Upper lobe of left lung (tissue), 6 donors: ENCODE measurements around the gene TMEM43. TPM values are rescaled to one million over a fixed set of nuclear protein-coding genes. Genes with fewer than 3 reads are reported as not detected.
"Not testable (repeated sequence)": the region's sequence is repeated elsewhere in the genome, so short reads cannot be mapped to it uniquely, and the experiment has no call there.

Source experiments
- ATAC-seq, 2 donors: fragments of 200-7000 bp; cut with Tn5 transposase; one replicate each; pipeline ENCODE4 v1.9.1; 2022; ENCODE audit warnings: mild to moderate bottlenecking in 2 of 2, moderate library complexity in 2 of 2; ENCODE audit not compliant: low FRiP score in 2 of 2
- DNase-seq, 2 donors: peaks; one replicate each; pipeline ENCODE4 v3.0.0-alpha.2; 2019 to 2020
- H3K27ac ChIP-seq, 4 donors: fragments of 200-600 bp; sonication (generic); one replicate each; pipeline ENCODE4 v1.5.1; 2016 to 2019
- H3K27me3 ChIP-seq, 4 donors: fragments of 200-600 bp; sonication (generic); one replicate each; pipeline ENCODE4 v1.5.1; 2017 to 2019
- H3K36me3 ChIP-seq, 4 donors: fragments of 200-600 bp; sonication (generic); one replicate each; pipeline ENCODE4 v1.5.1; 2016 to 2019
- H3K4me1 ChIP-seq, 4 donors: fragments of 200-600 bp; sonication (generic); one replicate each; pipeline ENCODE4 v1.5.1; 2018 to 2019
- H3K4me3 ChIP-seq, 4 donors: fragments of 200-600 bp; sonication (generic); one replicate each; pipeline ENCODE4 v1.5.1; 2017 to 2019; ENCODE audit warnings: mild to moderate bottlenecking in 2 of 4, moderate library complexity in 1 of 4
- H3K9me3 ChIP-seq, 4 donors: fragments of 200-600 bp; sonication (generic); one replicate each; pipeline ENCODE4 v1.5.1; 2018 to 2019
- CTCF ChIP-seq, 6 experiments: fragments of 450-650 bp in 4 of 6; fragments of 200-600 bp in 2 of 6; sonication (generic) in 2 of 6; IDR thresholded peaks; one replicate each; pipeline ENCODE4 v1.5.1; 2016 to 2019; ENCODE audit warnings: antibody characterized with exemption in 6 of 6
- EP300 ChIP-seq, 4 donors: sonication (generic); formaldehyde crosslinking; IDR thresholded peaks; one replicate each; pipeline ENCODE4 v1.5.1; 2017; ENCODE audit warnings: antibody characterized with exemption in 4 of 4, control low read depth in 2 of 4
- POLR2A ChIP-seq, 4 donors: fragments of 450-650 bp; IDR thresholded peaks; one replicate each; pipeline ENCODE4 v1.5.1; 2016 to 2017; ENCODE audit warnings: antibody characterized with exemption in 4 of 4, mild to moderate bottlenecking in 2 of 4
- POLR2AphosphoS5 ChIP-seq, 2 donors: sonication (generic); formaldehyde crosslinking; IDR thresholded peaks; one replicate each; pipeline ENCODE4 v1.5.1; 2017; ENCODE audit warnings: antibody characterized with exemption in 2 of 2
- WGBS, 2 donors: methylation state at CpG; one replicate each; pipeline ENCODE4 v1.1.5; 2017 to 2018; 5-methylcytosine and 5-hydroxymethylcytosine counted together
- total RNA-seq, 6 donors: library from RNA; depleted of rRNA in 4 of 6; stranded (reverse); fragments of >200 nt in 4 of 6; gene quantifications; one replicate each; pipeline versions ENCODE4 v1.1.0 to v1.2.1, GENCODE V29; 2016 to 2021
- donor health status: DM: no; HTN: no; CAD: no; lungs with moderate emphysema.
- donor health status: DM: no; HTN: yes; CAD: no; lungs with severe emphysema.

TMEM43 gene
- total RNA-seq, 6 donors from 2014 or later, result 48.2 to 158 (median 87.7) TPM

GRCh38 chr3:14092464-14092863 is 32.4 kb upstream of the TMEM43 start:
- ATAC-seq (no peak), DNase-seq (no peak)
- no peak for TF ChIP-seq POLR2AphosphoS5 (IDR thresholded peaks at IDR 0.05)
- no peak overlapping the region for H3K4me3 ChIP-seq
- no peaks in the 10 kb centered on the region for H3K4me1 ChIP-seq
- peaks cover 0 to 9% (median 6%) of the 10 kb centered on the region in 4 donors for H3K9me3 ChIP-seq
- H3K36me3 ChIP-seq, result no peaks in the 10 kb centered on the region
- WGBS, 2 donors, result 94 to 99% methylated on average over 2 of the region's 2 CpGs
- H3K27ac ChIP-seq, result no peak overlapping the region
- H3K27me3 ChIP-seq, result no peaks in the 10 kb centered on the region

GRCh38 chr3:14093831-14094230 is 31.0 kb upstream of the TMEM43 start:
- TF ChIP-seq POLR2A (IDR thresholded peaks at IDR 0.05), result no peak
- no peak for TF ChIP-seq EP300 (IDR thresholded peaks at IDR 0.05)
- TF ChIP-seq CTCF (IDR thresholded peaks at IDR 0.05), result no peak
- no peak for TF ChIP-seq POLR2AphosphoS5 (IDR thresholded peaks at IDR 0.05)
- DNase-seq, result no peak

GRCh38 chr3:14096742-14097141 is 28.1 kb upstream of the TMEM43 start:
- ATAC-seq (no peak), DNase-seq (no peak)
- 87 to 94% methylated on average over 3 of the region's 3 CpGs for WGBS, 2 donors
- no peaks in the 10 kb centered on the region for H3K36me3 ChIP-seq
- no peaks in the 10 kb centered on the region for H3K27me3 ChIP-seq
- H3K4me3 ChIP-seq, result no peak overlapping the region
- H3K4me1 ChIP-seq, result no peaks in the 10 kb centered on the region
- H3K9me3 ChIP-seq, result peaks cover 0 to 7% (median 0%) of the 10 kb centered on the region in 4 donors
- TF ChIP-seq CTCF (IDR thresholded peaks at IDR 0.05) (no peak), POLR2AphosphoS5 (IDR thresholded peaks at IDR 0.05) (no peak), EP300 (IDR thresholded peaks at IDR 0.05) (no peak), POLR2A (IDR thresholded peaks at IDR 0.05) (no peak)
- H3K27ac ChIP-seq, result no peak overlapping the region

More at GRCh38 chr3:14093831-14094230, 31.0 kb upstream of the TMEM43 start:
- Histone ChIP-seq H3K27ac (no peak overlapping the region), H3K27me3 (no peaks in the 10 kb centered on the region), H3K36me3 (no peaks in the 10 kb centered on the region), H3K4me3 (no peak overlapping the region), H3K4me1 (no peaks in the 10 kb centered on the region), H3K9me3 (peaks cover 0 to 7% (median 0%) of the 10 kb centered on the region in 4 donors)
- ATAC-seq, result no peak

- Histone ChIP-seq H3K36me3 (no peaks in the 10 kb centered on the region), H3K4me3 (no peak overlapping the region), H3K27ac (no peak overlapping the region), H3K9me3 (peaks cover 0 to 7% (median 0%) of the 10 kb centered on the region in 4 donors), H3K4me1 (no peaks in the 10 kb centered on the region), H3K27me3 (no peaks in the 10 kb centered on the region)
- WGBS, 2 donors, result 93 to 96% methylated on average over 5 of the region's 5 CpGs
- DNase-seq (no peak), ATAC-seq (no peak)
- no peak for TF ChIP-seq EP300 (IDR thresholded peaks at IDR 0.05)
- TF ChIP-seq POLR2AphosphoS5 (IDR thresholded peaks at IDR 0.05), result no peak
- no peak for TF ChIP-seq CTCF (IDR thresholded peaks at IDR 0.05)
- TF ChIP-seq POLR2A (IDR thresholded peaks at IDR 0.05), result no peak
Observed at GRCh38 chr3:14097616-14098391, 27.0 kb upstream of the TMEM43 start.

DNA sequence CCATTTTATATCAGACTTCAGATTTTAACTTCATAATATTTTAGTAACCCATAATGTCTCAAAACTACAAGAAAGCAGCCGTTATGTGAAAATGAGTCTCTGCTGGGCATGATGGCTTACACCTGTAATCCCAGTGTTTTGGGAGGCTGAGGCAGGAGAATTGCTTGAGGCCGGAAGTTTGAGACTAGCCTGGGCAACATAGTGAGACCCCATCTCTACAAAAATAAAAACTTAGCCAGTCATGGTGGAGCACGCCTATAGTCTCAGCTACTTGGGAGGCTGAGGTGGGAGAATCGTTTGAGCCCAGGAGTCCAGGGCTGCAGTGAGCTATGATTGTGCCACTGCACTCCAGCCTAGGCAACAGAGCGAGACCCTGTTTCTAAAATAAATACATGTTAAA is 15.0 kb upstream of the TMEM43 start:
- H3K27me3 ChIP-seq, H3K4me3 ChIP-seq, ATAC-seq, H3K9me3 ChIP-seq, DNase-seq, H3K4me1 ChIP-seq, H3K27ac ChIP-seq: not testable (repeated sequence)
- WGBS, 2 donors, result 96% methylated on average over 5 of the region's 5 CpGs
- H3K36me3 ChIP-seq, result peaks cover 1 to 35% (median 24%) of the 10 kb centered on the region in 4 donors

DNA sequence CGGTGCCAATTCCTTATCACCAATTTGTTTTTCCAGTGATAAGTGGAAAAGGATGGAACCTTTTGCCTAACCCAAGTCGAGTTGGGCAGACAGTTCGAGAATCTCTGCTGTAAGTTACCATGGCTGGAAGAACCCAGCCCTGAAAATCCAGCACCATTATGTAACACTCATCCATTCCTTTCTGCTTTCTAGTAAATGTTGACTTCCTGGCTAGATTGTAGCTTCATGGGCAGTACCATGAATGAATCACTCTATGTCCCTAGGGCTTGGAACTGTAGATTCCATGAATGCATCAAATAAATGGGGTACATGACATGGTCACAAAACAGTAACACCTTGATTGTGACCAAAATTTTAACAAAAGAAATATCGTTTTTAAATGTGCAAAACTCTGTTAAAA is 14.2 kb upstream of the TMEM43 start:
- Histone ChIP-seq H3K4me1 (no peaks in the 10 kb centered on the region), H3K9me3 (no peaks in the 10 kb centered on the region), H3K27me3 (no peaks in the 10 kb centered on the region), H3K27ac (no peak overlapping the region), H3K4me3 (no peak overlapping the region), H3K36me3 (peaks cover 10 to 44% (median 32%) of the 10 kb centered on the region in 4 donors)
- no peak for ATAC-seq
- 87 to 89% methylated on average over 4 of the region's 4 CpGs for WGBS, 2 donors
- TF ChIP-seq POLR2AphosphoS5 (IDR thresholded peaks at IDR 0.05), result no peak
- no peak for TF ChIP-seq POLR2A (IDR thresholded peaks at IDR 0.05)
- no peak for TF ChIP-seq EP300 (IDR thresholded peaks at IDR 0.05)
- no peak for TF ChIP-seq CTCF (IDR thresholded peaks at IDR 0.05)
- no peak for DNase-seq
